ENCODE measurements around the gene CHERP.

GRCh38 chr19:16516381-16516780, 25.9 kb downstream of the CHERP start:
- TF ChIP-seq, protein P1, sequence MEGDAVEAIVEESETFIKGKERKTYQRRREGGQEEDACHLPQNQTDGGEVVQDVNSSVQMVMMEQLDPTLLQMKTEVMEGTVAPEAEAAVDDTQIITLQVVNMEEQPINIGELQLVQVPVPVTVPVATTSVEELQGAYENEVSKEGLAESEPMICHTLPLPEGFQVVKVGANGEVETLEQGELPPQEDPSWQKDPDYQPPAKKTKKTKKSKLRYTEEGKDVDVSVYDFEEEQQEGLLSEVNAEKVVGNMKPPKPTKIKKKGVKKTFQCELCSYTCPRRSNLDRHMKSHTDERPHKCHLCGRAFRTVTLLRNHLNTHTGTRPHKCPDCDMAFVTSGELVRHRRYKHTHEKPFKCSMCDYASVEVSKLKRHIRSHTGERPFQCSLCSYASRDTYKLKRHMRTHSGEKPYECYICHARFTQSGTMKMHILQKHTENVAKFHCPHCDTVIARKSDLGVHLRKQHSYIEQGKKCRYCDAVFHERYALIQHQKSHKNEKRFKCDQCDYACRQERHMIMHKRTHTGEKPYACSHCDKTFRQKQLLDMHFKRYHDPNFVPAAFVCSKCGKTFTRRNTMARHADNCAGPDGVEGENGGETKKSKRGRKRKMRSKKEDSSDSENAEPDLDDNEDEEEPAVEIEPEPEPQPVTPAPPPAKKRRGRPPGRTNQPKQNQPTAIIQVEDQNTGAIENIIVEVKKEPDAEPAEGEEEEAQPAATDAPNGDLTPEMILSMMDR (IDR thresholded peaks at IDR 0.05): no peak
- TF ChIP-seq POLR2A (IDR thresholded peaks at IDR 0.05) (no peak), EP300 (IDR thresholded peaks at IDR 0.05) (no peak)
